Measurements from ENCODE around the gene SCRT2.

- TF ChIP-seq CTCF (IDR thresholded peaks at IDR 0.05) (no peak), POLR2A (IDR thresholded peaks at IDR 0.05) (no peak), EP300 (IDR thresholded peaks at IDR 0.05) (no peak)
These were observed 19.6 kb downstream of the SCRT2 start for GRCh38 chr20:655726-656624.
